ENCODE measurements around the gene WDR59.
A peak's percentile ranks its signal among the peaks of the same experiment; 100 is the strongest.
"Not testable (repeated sequence)": the region's sequence is repeated elsewhere in the genome, so short reads cannot be mapped to it uniquely, and the experiment has no call there.

The WDR59 gene

DNA sequence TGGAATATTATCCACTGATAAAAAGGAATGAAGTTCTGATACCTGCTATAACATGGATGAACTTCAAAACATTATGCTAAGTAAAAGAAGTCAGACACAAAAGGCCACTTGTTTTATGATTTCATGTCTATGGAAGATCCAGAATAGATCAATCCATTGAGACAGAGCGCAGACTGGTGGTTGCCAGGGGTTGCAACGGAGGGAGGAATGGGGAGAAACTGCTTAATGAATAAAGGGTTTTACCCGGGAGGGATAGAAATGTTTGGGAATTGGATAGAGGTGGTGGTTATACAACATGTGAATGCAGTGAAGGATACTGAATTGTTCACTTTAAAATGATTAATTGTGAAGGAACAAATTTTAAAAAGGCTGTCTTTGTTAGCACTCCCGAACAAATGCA is 30.2 kb downstream of the WDR59 start:
- no peak for DNase-seq

GRCh38 chr16:74951681-74952080 is 33.2 kb downstream of the WDR59 start:
- DNase-seq: no peak

DNA sequence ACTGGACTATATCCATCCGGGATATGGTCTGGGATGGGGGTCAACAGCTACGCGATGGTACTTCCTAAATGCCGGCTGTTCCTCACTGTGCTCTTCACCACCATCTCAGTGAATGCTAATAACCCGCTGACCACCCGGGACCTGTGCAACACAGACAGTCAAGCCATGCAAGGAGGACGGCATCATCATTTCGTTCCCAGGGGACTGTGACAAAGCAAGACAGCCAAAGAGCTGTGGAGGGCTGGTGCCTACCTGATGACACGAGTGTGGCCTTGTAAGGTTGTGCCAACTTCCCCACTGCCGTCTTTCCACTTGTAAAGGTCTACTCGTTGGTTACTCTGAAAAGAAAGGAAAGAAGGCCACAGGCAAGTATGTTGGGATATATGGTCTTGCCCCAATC is 33.7 kb downstream of the WDR59 start:
- DNase-seq: no peak

DNA sequence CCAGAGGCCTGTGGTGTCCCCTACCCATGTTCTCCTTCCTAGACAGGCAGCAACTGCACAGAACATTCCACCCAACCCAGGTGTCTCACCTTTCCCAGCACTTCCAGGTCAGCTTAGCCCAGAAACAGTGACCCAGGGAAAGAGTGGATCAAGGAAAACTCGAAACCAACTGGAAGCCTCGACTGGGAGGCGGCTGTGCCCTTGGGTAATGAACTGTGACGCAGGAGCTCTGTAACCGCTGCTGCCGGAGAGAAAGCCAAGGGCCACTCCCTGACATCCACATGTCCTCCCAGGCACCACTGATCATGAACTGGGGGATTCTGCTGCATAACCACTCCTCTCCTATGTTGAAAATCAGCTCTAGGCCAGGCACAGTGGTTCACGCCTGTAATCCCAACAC is 34.4 kb downstream of the WDR59 start:
- no peak for DNase-seq

DNA sequence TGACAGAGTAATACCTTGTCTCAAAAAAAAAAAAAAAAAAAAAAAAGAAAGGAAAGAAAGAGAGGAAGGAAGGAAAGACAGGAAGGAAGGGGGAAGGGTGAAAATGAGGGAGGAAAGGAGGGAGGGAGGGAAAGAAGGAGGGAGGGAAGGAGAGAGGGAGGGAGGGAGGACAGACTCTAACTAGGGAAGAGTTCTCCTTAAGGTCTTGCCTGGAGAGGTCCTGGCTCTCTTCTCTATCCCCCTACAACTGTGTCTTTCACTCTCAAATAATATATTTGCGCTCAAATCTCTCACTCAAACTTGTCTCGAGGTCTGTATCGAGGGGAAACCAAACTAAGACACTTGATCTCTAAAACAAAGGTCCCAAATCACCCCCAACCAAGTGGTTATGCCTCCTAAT is 35.6 kb downstream of the WDR59 start:
- DNase-seq: no peak

DNA sequence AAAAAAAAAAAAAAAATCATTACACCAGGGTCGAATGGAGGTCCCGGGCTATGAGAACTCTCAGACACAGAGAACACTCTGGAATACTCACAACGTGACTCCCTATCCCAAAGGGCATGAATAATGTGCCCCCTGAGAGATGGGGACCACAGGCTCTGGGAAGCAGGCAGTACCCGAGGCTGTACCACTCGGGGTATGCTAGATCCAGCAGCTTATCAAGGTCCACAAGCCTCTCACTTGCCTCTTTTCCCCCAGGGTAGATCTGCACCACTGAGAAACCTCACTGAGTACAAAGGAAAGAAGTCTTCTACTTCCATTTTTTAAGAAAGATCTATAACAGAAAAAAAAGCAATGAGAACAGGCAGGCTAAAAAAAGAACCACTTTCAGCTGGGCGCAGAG is 40.5 kb downstream of the WDR59 start:
- DNase-seq: no peak

DNA sequence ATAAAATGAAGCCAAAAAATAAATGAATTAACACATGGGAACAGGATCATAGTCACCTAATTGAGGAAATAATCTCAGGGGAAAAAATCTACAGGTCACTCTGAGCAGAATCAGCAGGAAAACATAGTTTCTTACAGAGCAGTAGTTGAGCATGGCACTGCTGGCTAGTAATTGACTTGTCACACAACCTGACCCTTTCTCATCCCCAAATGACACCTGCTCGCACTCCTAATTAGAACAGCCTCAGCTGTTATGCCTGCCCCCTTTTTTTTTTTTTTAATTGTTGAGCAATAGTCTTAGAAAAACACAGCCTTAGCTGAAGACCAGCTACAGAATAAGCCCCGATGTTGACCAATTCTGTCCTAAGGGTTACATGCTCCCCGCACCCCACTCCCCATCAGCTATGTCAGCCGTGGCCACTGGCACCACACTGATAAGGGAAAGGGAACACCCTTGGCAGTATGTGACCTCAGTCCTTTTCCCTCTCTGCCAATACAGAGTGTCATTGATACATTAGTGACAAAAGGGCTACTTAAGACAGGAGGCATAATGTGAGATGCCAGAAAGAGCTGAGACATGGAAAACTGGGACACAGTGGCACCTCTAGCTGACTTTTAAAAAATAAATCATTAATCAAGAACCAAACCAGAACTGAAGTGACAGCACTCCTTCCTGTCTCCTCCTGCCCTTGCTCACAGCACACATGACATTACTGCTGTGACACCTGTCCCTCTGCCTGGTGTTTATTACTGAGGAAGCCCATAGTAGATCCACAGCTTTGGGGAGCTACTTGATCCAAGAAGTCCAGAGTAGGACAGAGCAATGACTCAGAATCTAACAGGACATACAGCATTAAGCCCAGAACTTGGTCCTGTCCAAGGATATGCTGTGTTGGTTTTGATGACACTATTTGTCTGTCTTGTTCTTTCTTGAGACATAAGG is 41.7 kb downstream of the WDR59 start:
- DNase-seq: no peak

DNA sequence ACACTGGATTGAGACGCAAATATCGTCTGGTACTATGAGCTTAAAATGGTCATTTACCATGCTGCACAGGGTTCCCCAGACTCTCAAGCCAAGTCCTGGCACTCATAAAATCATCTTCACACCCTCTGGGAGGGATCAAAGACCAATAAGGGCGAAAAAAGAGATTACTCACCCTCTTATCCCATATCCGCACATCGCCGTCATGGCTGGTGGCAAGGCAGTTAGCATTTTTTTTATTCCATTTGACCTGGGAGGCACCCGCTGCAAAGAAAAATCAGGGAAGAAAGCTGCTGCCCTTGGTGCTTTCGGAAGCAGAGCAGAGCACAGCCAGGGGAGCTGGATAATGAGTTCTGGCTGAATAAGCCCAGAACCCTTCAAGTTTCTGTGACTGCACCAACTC is 42.4 kb downstream of the WDR59 start:
- no peak for DNase-seq

DNA sequence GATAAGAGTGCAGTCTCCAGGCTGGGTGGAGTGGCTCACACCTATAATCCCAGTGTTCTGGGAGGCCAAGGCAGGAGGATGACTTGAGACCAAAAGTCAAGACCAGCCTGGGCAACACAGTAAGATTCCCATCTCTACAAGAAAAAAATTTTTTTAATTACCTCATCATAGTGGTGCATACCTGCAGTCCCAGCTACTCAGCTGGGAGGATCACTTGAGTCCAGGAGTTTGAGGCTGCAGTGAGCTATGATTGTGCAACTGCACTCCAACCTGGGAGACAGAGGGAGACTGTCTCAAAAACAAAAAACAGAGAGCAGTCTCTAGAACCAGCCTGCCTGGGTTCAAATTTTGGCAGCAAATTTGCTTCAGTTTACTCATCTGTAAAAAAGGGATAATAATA is 45.2 kb downstream of the WDR59 start:
- no peak for DNase-seq

DNA sequence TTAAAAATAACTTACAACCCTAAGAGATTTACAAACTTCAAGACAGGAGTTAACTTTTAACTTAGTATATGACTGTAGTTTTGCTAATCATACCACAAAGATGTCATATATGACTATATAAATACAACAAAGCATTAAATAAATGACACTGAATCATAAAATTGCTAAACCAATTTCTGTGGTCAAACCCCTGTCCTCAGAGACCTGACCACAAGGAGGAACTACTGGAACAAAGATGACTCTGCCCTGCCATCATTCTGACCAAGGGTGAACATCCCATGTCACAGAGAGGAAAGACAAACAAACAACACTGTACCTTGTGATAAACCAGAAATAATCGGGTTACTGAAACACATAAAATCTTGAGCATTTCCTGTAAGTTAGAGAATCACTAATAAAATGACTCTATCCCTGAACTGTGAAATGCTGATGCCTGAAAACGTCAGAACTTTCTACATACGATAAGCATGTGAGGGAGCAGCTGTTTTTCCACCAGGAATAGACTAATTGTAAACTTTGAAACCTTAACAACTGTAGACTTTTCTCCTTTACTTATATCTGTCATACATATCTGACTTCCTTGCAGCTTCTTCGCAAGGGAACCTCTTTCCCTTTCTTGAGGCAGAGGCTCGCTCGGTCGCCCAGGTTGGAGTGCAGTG is 47.9 kb downstream of the WDR59 start:
- peak; percentile 81 for DNase-seq

- no peak for DNase-seq
Measured at GRCh38 chr16:74931445-74931844, 53.5 kb downstream of the WDR59 start.

- DNase-seq: no peak
Measured at GRCh38 chr16:74929636-74930035, 55.3 kb downstream of the WDR59 start.

DNA sequence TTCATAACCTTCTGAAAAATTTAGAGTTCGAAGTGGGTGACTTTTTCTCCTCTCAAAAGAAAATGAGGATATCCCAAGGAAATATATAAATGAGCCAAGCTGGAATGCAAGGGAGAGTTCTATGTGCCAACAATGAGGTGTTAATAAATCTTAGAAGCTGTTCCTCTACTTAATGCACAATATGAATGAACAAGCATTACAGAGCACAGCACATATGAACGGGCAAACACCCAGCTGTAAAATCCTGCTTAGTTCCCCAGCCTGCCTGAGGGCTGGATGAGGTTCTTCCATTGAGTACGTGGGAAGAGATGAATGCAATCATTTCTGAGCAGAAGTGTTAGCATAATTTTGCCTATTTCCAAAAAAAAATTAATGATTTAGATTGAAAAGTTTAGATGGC is 58.1 kb downstream of the WDR59 start:
- DNase-seq: no peak

DNA sequence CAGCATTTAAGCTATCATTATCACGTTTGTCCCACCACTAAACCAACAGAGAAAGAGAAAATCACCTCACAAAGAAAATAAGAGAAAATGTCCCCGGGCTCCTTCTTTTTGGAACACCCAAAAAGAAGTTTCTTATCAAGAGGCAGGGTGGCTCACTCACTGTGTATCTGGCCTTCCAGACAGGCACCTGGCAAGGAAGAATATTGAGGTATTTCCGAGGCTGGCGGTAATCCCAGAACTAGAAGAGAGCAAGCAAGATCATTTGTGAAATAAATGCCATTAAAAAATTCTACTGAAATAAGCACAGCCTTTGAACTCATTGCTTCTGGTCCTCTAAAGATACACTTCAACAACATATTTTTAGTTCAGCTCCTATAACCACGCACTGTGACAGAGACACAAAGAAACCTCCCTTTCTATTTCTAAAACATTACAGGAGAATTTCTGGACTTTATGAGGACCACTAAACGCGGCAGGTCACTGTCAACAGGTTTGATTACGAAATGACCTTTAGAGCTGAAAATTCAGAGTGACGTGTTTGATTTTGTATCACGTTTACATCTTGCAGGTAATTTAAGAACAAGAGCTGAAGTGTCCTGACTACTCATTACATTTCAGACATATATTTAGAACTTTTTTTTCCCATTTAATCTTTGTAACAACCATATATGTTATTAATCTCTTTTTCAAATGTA is 61.0 kb downstream of the WDR59 start:
- DNase-seq: no peak

DNA sequence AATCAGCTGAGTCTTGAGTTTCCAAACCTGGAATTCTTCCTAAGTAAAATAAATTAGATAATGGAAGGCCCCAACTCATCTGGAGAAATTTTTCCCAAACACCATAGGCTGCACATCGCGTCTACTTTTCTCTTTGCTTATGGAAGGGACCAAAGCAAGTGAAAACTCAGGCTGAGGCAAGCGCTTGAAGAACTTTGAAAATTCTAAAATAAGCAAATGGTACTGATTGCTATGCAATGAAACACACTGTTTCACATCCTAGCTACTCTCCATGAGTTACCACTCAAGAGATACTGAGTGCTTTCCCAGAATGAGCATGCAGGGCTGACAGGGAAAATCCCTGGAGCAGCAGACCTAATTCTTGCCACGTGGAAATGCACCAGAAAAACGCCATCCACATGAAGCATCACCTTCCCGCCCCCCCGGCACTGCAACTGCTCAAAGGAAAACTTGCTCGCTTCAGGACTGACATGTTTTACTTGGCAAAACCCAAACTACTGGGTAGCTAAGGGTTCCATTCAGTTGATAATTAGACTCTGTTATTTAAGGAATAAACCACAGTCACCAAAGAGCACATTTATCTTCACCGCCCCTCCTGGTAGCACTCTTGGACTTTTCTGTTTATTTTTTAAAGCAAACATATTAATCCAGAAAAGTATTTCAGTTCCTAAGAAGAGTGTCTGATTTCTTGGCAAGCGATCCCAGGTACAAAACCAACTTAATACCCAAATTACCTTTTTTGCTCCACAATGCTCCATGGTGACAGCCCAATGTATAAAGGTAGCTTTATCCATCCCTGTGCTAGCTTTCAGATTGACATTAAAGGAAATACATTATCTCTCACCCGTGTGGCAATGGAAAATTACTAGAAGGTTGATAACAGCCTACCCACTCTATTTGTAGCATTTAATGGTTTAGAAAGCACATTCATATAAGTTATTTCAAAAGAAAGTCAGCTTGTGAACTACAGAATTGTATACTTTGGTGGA is 62.5 kb downstream of the WDR59 start:
- no peak for DNase-seq

GRCh38 chr16:74921051-74921450 is 63.9 kb downstream of the WDR59 start:
- DNase-seq: no peak

DNA sequence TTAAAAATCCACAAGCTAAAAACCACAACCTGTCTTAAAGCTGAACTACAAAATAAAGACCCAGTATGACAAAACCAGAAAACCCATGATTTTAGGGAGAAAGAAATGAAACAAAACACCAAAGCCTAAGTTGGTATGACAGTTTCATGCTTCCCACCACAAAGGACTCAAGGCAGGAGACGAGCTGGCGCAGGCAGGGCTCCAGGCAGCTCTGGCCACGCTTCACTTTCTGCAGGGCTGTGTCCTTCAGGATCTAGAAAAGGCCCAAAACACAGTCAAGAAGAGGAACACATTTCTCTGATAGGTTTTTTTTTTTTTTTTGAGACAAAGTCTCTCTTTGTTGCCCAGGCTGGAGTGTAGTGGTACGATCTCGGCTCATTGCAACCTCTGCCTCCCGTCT is 75.3 kb downstream of the WDR59 start:
- DNase-seq: no peak

DNA sequence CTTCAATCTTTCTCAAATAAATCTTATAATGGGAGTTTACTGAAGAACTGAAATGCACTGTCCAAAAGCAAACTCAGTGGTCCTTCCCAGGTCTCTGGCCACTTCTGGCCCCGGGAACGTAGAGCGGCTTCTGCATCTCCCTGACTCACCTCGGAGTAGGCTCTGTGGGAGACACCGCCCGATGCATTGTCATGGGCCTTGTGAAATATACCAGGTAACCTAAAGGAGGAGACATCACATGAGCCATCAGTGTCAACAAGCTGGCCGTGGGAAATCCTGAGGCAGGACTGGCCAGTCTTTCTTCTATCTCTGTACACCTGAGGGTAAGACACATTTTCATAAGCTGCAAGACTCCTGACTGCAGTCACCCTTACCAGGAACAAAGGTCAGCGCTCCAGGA is 76.2 kb downstream of the WDR59 start:
- not testable (repeated sequence) for DNase-seq

GRCh38 chr16:74903901-74904678 is 80.8 kb downstream of the WDR59 start:
- DNase-seq: no peak

DNA sequence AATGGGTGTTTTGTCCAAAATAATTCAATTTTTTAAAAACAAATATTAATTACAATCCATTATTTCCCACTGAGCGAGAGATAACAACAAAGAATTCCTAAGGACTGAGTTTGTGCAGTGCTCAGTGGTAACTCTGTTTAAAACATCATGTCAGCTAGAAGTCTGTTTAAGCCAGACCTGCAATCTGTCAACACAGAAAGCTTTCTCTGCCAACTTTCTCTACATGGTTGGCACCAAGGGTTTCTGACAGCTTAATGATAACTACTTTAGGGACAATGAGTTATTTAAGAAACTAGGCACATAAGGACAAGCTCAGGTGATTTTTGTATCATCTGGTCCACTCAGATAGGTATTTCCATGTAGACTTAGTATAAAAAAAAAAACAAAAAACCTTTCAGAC is 81.8 kb downstream of the WDR59 start:
- DNase-seq: no peak

- no peak for DNase-seq
Measured at GRCh38 chr16:74902161-74902560, 82.8 kb downstream of the WDR59 start.

GRCh38 chr16:74901606-74902005 is 83.3 kb downstream of the WDR59 start:
- DNase-seq: peak; percentile 5
